ENCODE data around the gene MRPL50.

Gene MRPL50

GRCh38 chr9:101372327-101373118 is 25.9 kb downstream of the MRPL50 start:
- no peak for DNase-seq

- no peak for DNase-seq
Observed at GRCh38 chr9:101371813-101372212, 26.6 kb downstream of the MRPL50 start.

- DNase-seq = no peak
Observed at GRCh38 chr9:101369884-101370531, 28.4 kb downstream of the MRPL50 start.

DNA sequence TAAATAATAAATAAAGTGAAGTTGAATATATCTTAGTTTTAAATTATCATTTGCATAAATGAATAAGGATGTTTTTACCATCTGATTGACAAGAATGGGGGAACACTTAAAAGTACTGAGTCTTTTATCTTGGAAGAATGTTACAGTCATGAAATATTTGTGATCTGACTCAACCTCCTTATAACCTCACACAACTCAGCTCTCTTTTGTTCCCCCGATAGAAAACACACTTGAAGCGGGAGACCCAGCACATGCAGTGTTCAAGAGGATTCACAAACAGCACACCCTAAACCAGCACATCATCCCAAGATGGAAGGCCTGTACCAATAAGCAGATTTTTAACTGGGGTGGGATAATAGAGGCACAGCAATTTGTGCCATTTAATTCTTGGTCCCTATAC is 29.1 kb downstream of the MRPL50 start:
- no peak for DNase-seq

GRCh38 chr9:101367323-101367722 is 31.1 kb downstream of the MRPL50 start:
- DNase-seq = no peak

GRCh38 chr9:101366038-101366756 is 32.2 kb downstream of the MRPL50 start:
- DNase-seq = no peak

GRCh38 chr9:101365181-101365580 is 33.2 kb downstream of the MRPL50 start:
- no peak for DNase-seq

DNA sequence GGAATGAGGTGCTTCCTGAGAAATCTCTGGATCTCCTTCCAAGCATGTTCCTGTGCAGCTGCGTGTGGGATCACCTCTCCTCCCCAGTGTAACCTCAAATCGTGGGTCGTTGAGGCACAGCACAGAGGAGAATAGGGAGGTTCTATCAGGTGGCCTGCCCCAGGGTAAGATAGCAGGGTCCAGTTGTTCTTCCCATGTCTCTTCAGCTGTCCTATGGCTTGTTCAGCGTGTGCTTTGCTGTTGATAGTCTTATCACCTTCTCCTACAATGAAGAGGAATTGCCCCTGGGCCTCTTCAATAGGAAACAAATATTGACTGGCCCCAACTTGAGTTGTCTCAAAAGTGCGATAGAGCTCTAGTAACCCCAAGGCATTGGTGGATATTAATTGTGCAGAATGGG is 36.0 kb downstream of the MRPL50 start:
- no peak for DNase-seq

GRCh38 chr9:101360647-101361046 is 37.8 kb downstream of the MRPL50 start:
- no peak for DNase-seq

- no peak for DNase-seq
Observed at GRCh38 chr9:101359679-101360078, 38.7 kb downstream of the MRPL50 start.

GRCh38 chr9:101356619-101357018 is 41.8 kb downstream of the MRPL50 start:
- no peak for DNase-seq

DNA sequence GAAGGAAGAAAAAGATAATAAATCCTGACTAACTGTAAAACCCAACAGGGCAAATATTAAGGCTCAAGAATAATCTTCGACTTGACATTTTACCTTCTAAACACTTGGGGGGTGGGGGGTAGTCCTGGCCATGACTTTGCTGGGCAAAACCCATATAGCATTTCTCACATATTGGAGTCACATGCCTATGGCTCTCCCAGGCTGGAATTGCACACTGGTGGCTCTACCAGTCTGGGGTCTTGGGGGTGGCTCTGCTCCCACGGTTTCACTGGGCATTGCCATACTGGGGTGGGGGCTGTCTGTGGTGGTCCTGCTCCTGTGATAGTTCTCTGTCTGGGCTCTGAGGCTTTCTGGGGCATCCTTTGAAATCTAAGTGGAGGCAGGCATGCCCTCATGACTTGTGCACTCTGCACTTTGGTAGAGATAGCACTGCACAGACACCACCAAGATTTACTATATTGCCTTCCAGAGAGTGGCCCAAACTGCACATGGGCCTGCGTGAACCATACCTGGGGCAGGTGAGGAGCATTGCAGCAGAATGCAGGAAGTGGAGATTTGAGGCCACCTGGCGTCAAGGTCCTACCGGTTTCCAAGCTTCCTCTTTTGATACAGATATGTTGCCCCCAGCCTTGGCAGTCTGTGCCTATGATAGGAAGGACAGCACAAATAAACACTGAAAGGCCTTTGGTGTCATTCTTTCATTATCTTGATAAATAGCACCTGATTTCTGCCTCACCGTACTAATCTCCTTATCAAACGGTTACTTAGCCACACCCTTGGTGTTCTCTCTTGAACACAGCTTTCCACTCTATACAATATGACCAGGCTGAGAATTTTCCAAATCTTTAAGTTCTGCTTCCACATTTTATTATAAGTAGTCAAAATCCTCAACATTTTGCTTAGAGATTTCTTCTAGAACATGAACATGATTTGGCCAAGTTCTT is 43.4 kb downstream of the MRPL50 start:
- DNase-seq = no peak

DNA sequence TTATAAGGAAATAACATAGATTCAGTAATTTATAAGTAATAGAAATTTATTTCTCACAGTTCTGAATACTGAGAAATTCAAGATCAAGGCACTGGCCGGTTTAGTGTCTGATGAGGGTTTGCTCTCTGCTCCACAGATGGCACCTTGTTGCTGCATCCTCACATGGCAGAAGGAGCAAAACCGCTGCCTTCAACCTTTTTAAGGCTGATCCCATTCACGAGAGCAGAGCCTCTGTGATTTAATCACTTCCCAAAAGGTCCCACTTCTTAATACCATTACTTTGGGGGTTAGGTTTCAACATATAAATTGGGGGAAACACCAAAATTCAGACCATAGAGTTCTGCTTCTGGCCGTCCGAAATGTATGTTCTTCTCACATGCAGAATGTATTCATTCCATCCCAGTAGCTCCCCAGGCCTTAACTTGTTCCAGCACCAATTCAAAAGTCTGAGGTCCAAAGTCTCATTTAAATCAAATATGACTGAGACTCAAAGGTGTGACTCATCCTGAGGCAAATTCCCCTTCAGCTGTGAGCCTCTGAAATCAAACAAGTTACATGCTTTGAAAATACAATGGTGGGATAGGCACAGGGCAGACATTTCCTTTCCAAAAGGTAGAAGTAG is 44.2 kb downstream of the MRPL50 start:
- no peak for DNase-seq

GRCh38 chr9:101353683-101354082 is 44.7 kb downstream of the MRPL50 start:
- DNase-seq = no peak

DNA sequence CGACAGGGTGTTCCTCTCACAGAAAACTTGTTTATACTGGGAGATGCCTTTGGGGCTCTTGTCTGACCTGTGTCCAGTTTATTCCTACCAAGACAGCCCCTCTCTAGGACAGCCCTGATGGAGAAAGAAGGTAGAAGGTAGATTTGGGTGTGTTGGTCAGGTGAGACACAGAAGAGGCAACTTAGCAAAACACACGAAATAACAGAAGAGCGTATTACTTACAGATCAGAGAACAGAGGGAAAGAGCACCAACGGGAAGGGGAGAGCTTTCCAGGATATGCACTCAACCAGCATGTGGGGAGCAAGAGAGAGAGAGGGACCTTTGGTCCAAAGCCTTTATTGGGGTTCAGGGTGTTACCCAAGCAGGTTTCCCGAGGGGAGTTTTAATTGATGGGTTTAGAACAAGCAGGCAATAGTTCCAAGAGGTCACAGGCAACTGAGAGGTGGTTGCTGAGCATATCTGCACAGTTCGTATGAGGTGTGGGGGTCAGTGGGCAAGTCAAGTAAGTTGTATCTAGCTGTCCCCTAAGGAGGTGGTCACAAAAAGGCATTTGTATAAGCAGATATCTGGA is 45.4 kb downstream of the MRPL50 start:
- no peak for DNase-seq

- DNase-seq = no peak
Observed at GRCh38 chr9:101350285-101350684, 48.1 kb downstream of the MRPL50 start.

GRCh38 chr9:101342595-101342994 is 55.8 kb downstream of the MRPL50 start:
- no peak for DNase-seq

DNA sequence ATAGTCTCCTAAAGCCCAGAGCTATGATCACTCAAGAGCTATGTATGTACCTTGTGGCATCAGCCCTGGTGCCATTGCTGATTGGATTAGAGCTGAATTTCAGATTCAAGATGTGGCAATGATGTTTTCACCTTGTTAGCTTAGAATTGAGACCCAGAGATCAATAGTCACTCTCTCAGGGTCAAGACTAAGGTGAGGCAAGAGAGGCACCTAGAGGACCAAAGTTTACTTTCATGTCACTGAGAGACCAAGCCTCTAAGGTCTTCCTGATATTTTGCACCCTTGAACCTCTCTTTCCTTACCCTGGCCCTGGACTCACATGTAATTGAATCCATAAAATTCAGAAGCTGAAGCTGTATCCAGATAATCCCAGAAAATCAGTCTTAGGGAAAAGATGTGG is 56.5 kb downstream of the MRPL50 start:
- DNase-seq = no peak

Measured in femur (tissue), 1 donor.